Hepatocyte (in vitro differentiated cells): ENCODE results near the gene SRP54. TPM values are rescaled to one million over a fixed set of nuclear protein-coding genes. Genes with fewer than 3 reads are reported as not detected.
A peak's percentile ranks its signal among the peaks of the same experiment; 100 is the strongest.

Experiments
- DNase-seq: peaks from one replicate; pipeline ENCODE4 v3.0.0-alpha.2; 2016; ENCODE audit warnings: low spot score
- H2AFZ ChIP-seq: fragments of 200-600 bp; sonication (generic); 2 replicates; pipeline ENCODE4 v1.6.0; 2016; ENCODE audit warnings: antibody characterized with exemption, mild to moderate bottlenecking
- H3K27ac ChIP-seq: fragments of 200-600 bp; sonication (generic); 2 replicates; pipeline ENCODE4 v1.5.1; 2016; ENCODE audit warnings: mild to moderate bottlenecking
- H3K27me3 ChIP-seq: fragments of 200-600 bp; sonication (generic); 2 replicates; pipeline ENCODE4 v1.6.1; 2016
- H3K36me3 ChIP-seq: fragments of 200-600 bp; sonication (generic); replicated peaks from 2 replicates; pipeline ENCODE4 v1.5.1; 2016; ENCODE audit warnings: low read depth; ENCODE audit not compliant: insufficient read depth
- H3K4me1 ChIP-seq: fragments of 200-600 bp; sonication (generic); 2 replicates; pipeline ENCODE4 v1.5.1; 2016; ENCODE audit warnings: mild to moderate bottlenecking, moderate library complexity; ENCODE audit not compliant: insufficient read depth
- H3K4me2 ChIP-seq: fragments of 200-600 bp; sonication (generic); 2 replicates; pipeline ENCODE4 v1.6.0; 2016
- H3K4me3 ChIP-seq: fragments of 200-600 bp; sonication (generic); 2 replicates; pipeline ENCODE4 v1.5.1; 2016; ENCODE audit warnings: mild to moderate bottlenecking
- H3K79me2 ChIP-seq: fragments of 200-600 bp; sonication (generic); 2 replicates; pipeline ENCODE4 v1.6.0; 2017; ENCODE audit warnings: mild to moderate bottlenecking
- H3K9me2 ChIP-seq: fragments of 200-600 bp; sonication (generic); replicated peaks from 2 replicates; pipeline ENCODE4 v1.6.0; 2017; ENCODE audit warnings: mild to moderate bottlenecking; ENCODE audit not compliant: insufficient read depth
- H3K9me3 ChIP-seq: fragments of 200-600 bp; sonication (generic); 2 replicates; pipeline ENCODE4 v1.5.1; 2016; ENCODE audit warnings: low read depth, mild to moderate bottlenecking
- H4K20me1 ChIP-seq: fragments of 200-600 bp; sonication (generic); 2 replicates; pipeline ENCODE4 v1.6.0; 2016; ENCODE audit warnings: mild to moderate bottlenecking; ENCODE audit not compliant: insufficient read depth, poor library complexity, severe bottlenecking
- EZH2 ChIP-seq: fragments of 200-600 bp; sonication (generic); IDR thresholded peaks from 2 replicates; pipeline ENCODE4 v1.6.1; 2016; ENCODE audit warnings: antibody characterized with exemption, mild to moderate bottlenecking, borderline replicate concordance
- EZH2phosphoT487 ChIP-seq: fragments of 200-600 bp; sonication (generic); IDR thresholded peaks from one replicate; pipeline ENCODE4 v1.6.1; 2018; ENCODE audit warnings: antibody characterized with exemption, mild to moderate bottlenecking, low read depth, moderate library complexity; ENCODE audit not compliant: unreplicated experiment, severe bottlenecking
- WGBS: methylation state at CpG from one replicate; pipeline ENCODE4 v1.1.6; 2016; ENCODE audit warnings: low lambda C conversion rate; ENCODE audit errors: missing lambda C conversion rate; 5-methylcytosine and 5-hydroxymethylcytosine counted together
- polyA plus RNA-seq: library from polyadenylated mRNA; unstranded; fragments of >200 nt; fragmentation: Nextera tagmentation; extraction: Ambion mirVana; gene quantifications from 2 replicates; pipeline ENCODE4 v1.2.1, GENCODE V29; 2016
- total RNA-seq: library from RNA; depleted of rRNA; stranded (reverse); fragments of >200 nt; gene quantifications from 2 replicates; pipeline ENCODE4 v1.2.3, GENCODE V29; 2014
- TF ChIP-seq, protein P1 (sequence below): fragments of 200-600 bp; sonication (generic); IDR thresholded peaks from 2 replicates; pipeline ENCODE4 v1.5.1; 2016; ENCODE audit warnings: antibody characterized with exemption, mild to moderate bottlenecking; ENCODE audit not compliant: poor library complexity

The SRP54 gene
- total and polyA plus RNA-seq, 2 experiments from 2014 or later, result 63.1 to 96.2 TPM

- Histone ChIP-seq H3K36me3 (no peaks in the 10 kb centered on the region), H4K20me1 (no peaks in the 10 kb centered on the region), H3K79me2 (peaks cover 12% of the 10 kb centered on the region), H3K9me3 (no peaks in the 10 kb centered on the region), H2AFZ (no peak overlapping the region), H3K4me3 (no peak overlapping the region), H3K27ac (no peak overlapping the region), H3K4me1 (peaks cover 10% of the 10 kb centered on the region), H3K4me2 (no peak overlapping the region), H3K9me2 (no peaks in the 10 kb centered on the region), H3K27me3 (no peaks in the 10 kb centered on the region)
- no peak for DNase-seq
- 86% methylated on average over 3 of the region's 3 CpGs for WGBS
- TF ChIP-seq, protein P1, sequence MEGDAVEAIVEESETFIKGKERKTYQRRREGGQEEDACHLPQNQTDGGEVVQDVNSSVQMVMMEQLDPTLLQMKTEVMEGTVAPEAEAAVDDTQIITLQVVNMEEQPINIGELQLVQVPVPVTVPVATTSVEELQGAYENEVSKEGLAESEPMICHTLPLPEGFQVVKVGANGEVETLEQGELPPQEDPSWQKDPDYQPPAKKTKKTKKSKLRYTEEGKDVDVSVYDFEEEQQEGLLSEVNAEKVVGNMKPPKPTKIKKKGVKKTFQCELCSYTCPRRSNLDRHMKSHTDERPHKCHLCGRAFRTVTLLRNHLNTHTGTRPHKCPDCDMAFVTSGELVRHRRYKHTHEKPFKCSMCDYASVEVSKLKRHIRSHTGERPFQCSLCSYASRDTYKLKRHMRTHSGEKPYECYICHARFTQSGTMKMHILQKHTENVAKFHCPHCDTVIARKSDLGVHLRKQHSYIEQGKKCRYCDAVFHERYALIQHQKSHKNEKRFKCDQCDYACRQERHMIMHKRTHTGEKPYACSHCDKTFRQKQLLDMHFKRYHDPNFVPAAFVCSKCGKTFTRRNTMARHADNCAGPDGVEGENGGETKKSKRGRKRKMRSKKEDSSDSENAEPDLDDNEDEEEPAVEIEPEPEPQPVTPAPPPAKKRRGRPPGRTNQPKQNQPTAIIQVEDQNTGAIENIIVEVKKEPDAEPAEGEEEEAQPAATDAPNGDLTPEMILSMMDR, result no peak
- no peak for TF ChIP-seq EZH2
- no peak for TF ChIP-seq EZH2phosphoT487
Observed at GRCh38 chr14:35042632-35043031, 59.8 kb downstream of the SRP54 start.

- Histone ChIP-seq H3K27ac (no peak overlapping the region), H3K4me2 (no peak overlapping the region), H3K27me3 (no peaks in the 10 kb centered on the region), H3K4me3 (no peak overlapping the region), H4K20me1 (no peaks in the 10 kb centered on the region), H3K36me3 (no peaks in the 10 kb centered on the region), H3K9me3 (no peaks in the 10 kb centered on the region), H3K9me2 (no peaks in the 10 kb centered on the region), H3K4me1 (peaks cover 15% of the 10 kb centered on the region), H3K79me2 (peaks cover 16% of the 10 kb centered on the region), H2AFZ (no peak overlapping the region)
- no peak for DNase-seq
- WGBS, result 95% methylated on average over 2 of the region's 2 CpGs
- TF ChIP-seq EZH2phosphoT487 (no peak), EZH2 (no peak)
Observed at GRCh38 chr14:35043046-35043445, 60.3 kb downstream of the SRP54 start.

- TF ChIP-seq EZH2, result no peak
- TF ChIP-seq, protein P1, result no peak
- TF ChIP-seq EZH2phosphoT487, result no peak
- no peaks in the 10 kb centered on the region for H4K20me1 ChIP-seq
- H3K4me2 ChIP-seq, result peak overlapping the region; percentile 69
- H3K27ac ChIP-seq, result peak overlapping the region; percentile 97
- H3K4me3 ChIP-seq, result peak overlapping the region; percentile 35
- no peaks in the 10 kb centered on the region for H3K27me3 ChIP-seq
- peak; percentile 49 for DNase-seq
- H3K4me1 ChIP-seq, result peaks cover 16% of the 10 kb centered on the region
- no peaks in the 10 kb centered on the region for H3K9me3 ChIP-seq
- H2AFZ ChIP-seq, result peak overlapping the region; percentile 42
- no peaks in the 10 kb centered on the region for H3K36me3 ChIP-seq
- WGBS, result 35% methylated on average over 8 of the region's 8 CpGs
- no peaks in the 10 kb centered on the region for H3K9me2 ChIP-seq
- peaks cover 37% of the 10 kb centered on the region for H3K79me2 ChIP-seq
Observed at GRCh38 chr14:35044939-35045797, 62.4 kb downstream of the SRP54 start.

GRCh38 chr14:35045798-35046047, 62.9 kb downstream of the SRP54 start:
- Histone ChIP-seq H3K4me1 (peaks cover 21% of the 10 kb centered on the region), H2AFZ (peak overlapping the region; percentile 42), H3K9me3 (no peaks in the 10 kb centered on the region), H3K79me2 (peaks cover 40% of the 10 kb centered on the region), H3K27ac (peak overlapping the region; percentile 97), H3K4me2 (peak overlapping the region; percentile 69), H3K27me3 (no peaks in the 10 kb centered on the region), H3K9me2 (no peaks in the 10 kb centered on the region), H4K20me1 (no peaks in the 10 kb centered on the region), H3K36me3 (no peaks in the 10 kb centered on the region), H3K4me3 (peak overlapping the region; percentile 35)
- TF ChIP-seq, protein P1, result no peak
- TF ChIP-seq EZH2 (no peak), EZH2phosphoT487 (no peak)
- DNase-seq, result no peak
- WGBS, result 0% methylated on average over 6 of the region's 6 CpGs
